GM21786 (cell line): ENCODE measurements around the gene NLRC3.

ENCODE experiments used
- ATAC-seq: cut with Tn5 transposase; IDR thresholded peaks from one replicate; pipeline ENCODE4 v1.9.1; 2021; ENCODE audit not compliant: unreplicated experiment

The NLRC3 gene

DNA sequence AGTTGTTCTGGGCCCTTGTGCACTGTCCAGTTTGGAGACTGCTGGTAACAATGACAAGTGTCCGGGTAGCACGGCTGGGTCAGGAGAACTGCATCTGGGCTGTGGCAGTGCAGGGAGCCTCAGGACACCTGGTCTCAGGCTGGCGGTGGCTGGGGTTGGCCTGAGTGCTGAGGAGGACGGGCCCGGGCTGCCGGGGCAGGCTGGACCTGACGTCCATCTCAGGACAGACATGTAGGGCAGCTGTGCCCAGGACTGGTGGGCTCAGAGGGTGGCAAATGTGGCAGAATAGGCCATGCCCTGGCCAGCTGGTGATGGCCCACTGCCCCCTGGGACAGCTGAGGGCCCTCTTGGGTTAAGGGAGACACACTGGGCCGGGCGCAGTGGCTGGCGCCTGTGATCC, 4.2 kb upstream of the NLRC3 start:
- no peak for ATAC-seq

DNA sequence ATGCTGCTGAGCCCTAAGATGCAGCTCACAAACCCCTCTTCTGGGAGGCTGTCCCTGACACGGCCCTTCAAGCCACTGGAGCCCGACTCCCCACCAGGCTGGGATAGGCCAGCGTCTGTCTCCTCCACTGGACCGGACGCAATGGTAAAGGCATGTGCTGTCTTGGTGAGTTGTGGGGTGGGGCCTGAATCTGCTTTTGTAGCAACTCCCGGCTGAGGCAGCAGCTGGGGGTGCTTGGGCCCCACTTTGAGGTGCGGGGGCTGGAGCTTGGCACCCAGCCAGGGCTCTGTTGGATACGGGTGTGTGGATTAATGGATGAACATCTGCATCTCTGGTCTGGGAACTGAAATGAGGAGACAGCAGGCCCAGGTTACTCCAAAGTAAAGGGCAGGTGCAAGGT, 3.5 kb upstream of the NLRC3 start:
- ATAC-seq: no peak

DNA sequence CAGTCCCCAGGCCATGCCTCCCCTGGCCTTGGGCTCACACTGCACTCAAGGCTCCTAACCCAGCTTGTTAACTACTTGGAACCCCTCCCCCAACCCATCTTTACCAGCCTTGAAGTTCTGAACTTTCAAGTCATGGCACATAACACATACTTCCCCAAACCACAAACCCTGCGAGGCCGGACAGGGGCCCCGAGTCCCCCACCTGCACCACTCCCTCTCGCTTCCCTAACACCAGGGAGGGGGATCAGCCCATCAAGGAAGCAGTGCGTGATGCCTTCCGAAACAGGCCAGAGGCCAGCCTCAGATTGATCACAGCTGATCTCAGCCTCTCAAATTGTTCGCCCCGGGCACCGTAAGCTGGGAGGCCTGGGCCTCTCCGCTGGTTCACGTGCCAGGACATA, 3.0 kb upstream of the NLRC3 start:
- ATAC-seq: no peak

DNA sequence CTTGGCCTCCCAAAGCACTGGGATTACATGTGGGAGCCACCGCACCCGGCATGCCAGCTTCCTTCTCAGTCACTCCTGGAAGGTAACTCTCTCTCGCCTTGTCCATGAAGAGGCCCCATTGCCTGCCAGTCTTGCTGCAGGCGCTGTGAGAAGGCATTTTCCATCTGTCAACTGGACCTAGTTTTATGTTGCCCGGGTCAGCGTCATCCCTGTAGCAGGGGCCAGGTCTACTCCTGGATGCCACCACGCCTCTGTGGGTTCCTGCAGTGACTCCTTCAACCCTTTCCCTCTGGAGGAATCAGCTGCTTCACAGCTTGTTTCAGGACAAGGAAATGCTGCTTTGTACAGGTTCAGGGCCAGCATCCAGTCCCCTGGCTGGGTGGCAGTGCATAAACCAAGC, 2.6 kb upstream of the NLRC3 start:
- no peak for ATAC-seq

DNA sequence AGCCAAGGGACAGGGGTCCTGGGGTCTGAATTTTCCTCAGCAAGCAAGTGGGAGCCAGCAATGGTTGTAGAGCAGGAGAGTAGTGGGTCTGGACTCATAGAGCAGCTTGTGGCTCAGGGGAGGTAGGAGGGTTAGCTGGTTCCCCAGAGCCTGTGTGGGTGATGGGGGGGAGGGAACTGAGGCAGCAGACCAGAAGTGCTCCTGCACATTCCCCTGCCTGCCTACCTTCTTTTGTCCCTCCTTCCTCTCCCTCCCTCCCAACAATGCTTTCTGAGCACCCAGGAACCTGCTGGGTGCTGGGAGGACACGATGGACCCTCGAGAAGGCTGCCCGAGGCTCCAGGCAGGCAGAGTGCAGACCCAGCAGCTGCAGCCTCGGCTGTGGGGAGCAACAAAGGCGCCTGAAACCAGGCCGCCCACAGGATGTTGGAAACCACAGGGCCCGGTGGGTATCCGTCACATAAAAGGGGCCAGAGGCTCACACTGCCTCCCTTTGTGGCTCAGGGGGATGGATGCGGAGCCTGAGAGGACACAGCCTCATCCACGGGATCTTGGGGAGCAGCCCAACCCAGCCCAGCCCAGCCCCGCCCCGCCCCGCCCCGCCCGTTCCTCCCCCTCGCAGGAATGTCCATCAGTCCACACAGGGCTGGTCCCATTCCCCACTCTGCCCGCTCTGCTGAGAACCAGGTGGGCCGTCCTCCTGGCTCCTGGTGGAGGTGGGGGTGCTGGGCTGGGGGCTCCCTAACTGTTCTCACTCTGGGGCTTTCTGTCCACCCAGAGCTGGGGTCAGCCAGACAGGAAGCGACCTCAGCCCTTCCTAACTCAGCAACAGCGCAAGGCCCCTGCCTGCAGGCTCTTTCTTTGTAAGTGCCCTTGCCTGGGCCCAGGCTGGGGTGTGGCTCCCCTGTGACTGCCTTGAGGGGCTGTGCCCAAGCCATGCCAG, 1.7 kb upstream of the NLRC3 start:
- ATAC-seq: peak; percentile 51

DNA sequence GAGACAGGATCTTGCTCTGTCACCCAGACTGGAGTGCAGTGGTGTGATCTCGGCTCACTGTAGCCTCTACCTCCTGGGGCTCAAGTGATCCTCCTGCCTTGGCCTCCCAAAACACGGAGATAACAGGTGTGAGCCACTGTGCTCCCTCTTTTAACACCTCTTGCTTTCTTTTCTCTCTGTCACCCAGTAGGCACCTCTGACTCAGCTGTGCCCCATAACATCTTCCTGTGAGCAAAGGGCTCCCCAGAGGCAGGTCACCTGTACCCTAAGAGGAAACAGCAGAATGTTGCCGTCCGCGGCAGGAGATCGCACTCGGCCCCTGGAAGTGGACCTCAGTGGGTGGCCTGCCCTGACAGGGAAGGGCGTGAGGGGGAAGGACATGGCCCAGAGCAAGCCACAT, 918 bp upstream of the NLRC3 start:
- no peak for ATAC-seq

DNA sequence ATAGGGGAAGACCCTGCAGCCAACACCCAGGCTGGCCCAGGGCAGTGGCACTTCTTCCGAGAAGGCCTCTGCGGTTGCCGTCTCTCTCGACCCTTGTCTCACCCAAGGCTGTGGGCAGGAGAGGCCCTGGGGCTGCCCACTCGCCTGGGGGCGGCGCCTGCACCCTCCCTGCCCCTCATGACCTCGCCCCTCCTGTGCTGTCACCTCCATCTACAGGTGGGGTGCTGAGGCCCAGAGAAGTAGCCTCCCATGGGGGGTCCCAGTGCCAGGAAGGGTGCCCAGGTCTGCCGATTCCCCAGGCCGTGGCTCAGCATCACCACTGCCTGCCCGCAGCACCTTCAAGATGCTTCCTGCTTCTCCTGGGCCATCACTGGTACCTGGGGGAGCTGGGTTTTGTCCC, 992 bp downstream of the NLRC3 start:
- no peak for ATAC-seq

DNA sequence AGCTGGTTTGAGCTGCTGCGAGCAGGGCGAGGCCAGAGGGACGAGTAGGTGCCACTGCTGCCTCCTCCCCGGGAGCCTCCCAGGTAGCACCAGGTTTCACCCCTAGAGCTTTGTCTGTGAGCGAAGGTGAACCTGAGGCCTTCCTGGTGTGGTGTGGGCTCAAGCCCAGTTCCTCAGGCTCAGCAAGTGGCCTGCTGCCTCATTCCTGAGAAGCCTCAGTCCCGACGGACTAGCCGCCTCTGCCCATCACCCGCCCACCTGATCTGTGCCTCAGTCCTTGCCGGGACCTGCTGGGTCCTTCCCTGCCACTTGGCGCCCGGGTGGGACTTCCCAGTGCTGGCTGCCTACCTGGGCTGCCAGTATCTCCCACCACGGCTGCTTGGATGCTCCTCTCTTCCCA, 1.7 kb downstream of the NLRC3 start:
- no peak for ATAC-seq

DNA sequence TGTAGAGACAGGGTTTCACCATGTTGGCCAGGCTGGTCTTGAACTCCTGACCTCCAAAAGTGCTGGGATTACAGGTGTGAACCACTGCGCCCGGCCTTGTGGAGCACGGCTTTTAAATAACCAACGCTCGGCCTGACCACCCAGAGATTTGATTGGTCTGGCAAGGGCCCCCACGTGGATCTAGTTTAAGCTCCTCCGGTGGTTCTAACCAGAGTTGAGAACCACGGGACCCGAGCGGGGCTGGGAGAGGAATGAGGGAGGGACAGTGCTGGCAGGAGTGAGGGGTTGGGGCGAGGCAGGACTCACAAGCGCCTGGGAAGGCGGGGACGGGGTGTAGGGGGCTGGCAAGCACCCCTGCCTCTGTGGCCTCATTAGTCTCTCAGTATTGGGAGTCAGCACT, 3.0 kb downstream of the NLRC3 start:
- ATAC-seq: no peak

DNA sequence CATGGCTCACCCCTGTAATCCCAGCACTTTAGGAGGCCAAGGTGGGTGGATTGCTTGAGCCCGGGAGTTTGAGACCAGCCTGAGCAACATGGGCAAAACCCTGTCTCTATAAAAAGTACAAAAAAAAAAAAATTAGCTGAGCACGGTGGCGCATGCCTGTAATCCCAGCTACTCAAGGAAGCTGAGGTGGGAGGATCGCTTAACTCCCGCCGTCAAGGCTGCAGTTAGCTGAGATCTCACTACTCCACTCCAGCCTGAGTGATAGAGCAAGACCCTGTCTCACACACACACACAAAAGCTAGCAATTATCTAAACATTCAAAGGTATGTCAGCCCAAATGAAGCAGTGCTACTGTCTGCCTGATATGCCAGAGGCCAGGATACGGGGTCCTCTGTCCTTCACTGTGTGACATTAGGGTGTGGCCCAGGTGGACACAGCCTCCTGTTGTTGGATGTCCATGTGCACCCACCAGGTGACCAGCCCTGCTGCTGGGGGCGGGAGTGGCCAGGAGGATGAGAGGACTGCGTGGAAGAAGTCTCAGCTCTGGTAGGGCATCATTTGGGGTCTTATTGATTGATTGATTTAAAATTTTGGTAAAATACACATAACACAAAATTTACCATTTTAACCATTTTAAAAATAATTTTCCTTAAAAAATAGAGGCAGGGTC, 3.9 kb downstream of the NLRC3 start:
- ATAC-seq: no peak

DNA sequence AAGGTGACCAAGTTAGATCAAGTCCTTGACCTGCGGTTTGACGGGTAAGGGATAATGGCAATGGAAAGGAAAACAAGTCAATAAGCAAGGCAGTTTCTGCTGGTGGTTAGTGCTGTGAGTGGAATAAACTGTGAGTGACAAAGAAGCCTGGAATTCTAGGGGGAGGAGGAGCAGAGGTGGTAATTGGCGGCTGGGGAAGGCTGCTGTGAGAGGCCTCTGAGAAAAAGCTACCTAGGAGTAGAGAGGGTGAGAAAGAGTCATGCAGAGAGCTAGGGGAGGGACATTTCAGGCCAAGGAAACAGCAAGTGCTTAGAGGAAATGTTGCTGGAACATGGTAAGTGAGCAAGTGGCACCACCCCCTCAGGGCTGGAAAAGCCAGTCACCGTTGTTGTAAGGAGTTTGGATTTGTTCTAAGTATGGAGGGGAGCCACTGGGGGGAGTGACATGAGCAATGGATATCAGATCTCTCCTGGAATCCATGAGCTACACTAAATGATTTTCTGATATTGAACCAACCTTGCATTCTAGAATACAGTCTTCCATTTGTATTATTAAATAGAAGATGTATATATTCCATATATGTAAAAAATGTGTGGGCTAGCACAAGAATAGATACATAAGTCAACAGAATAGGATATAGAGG, 6.7 kb downstream of the NLRC3 start:
- ATAC-seq: no peak

DNA sequence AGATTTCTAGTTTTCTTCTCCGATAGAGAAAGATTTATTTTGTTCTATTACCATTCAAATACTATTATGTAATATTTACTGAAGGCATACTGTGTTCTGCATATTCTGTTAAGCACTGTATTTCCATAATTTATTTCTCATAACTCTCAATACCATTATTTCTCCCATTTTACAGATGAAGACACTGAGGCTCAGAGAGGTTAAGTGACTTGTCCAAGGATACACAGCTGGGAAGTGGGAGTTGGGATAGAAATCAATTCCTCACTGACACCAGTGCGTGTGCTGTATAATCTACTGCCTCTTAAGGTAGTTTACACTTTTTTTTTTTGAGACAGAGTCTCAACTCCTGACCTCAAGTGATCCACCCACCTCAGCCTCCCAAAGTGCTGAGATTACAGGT, 7.4 kb downstream of the NLRC3 start:
- ATAC-seq: no peak

DNA sequence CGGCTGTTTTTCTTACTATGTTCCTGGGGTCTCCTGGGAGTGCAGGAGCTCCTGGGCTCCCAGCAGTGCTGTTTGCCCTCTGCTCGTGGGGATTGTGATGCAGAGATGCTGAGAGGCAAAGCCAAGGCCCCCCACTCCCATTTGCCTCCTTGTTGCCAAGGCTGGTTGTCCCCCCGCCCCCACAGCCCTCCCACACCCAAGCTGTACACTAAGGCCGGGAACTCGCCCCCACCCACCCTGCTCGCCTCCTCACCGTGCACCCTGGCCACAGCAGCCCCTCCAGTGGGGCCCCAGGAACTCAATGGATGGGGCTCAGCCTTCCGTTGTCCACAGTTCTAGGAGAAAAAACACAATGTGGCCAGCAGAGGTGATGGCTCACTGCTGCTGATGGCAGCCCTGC, 10.2 kb downstream of the NLRC3 start:
- ATAC-seq: no peak

DNA sequence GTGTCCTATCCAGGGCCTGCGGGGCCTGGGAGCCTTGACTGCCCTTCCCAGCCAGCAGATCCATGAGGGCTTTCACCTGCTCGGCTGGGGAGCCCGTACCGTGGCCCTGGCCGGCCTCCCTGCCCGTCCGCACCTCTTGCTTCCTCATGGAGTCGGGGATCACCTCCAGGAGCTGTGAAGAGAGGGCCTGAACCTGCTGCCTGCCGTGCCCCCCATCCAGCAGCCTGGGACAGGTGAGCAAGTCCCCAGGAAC, 12.4 kb downstream of the NLRC3 start:
- no peak for ATAC-seq

DNA sequence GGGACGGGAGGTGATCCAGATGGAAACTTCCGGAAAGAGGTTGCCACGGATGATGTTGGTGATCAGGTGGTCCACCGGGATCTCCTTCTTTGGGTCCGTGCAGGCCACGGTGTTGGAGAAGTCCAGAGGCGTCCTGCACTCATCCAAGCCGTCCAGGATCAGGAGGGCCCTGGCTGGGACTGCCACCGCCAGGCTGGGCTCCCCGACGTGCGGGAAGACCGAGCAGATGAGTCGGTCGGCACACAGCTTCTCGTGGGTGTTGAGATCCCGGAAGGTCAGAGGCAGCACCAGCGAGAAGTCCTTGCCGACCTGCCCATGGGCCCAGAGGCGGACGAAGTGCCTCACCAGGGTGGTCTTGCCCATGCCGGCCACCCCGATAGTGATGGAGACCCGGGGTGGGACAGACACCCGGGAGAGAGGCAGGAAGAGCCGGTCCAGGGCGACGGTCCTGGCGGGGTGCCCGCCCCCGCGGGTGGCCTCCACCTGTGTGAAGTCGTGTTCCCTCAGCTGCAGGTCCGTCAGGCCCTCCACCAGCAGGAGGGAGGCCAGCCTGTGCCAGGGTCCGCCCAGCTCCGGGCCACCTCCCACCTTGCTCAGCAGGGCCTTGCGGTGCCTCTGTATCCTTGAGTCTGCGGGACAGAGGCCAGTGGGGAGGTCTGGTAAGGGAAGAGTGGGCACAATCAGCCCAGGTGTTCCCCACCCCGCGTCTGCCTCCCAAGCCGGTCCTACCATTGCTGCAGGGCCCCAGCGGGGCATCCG, 12.9 kb downstream of the NLRC3 start:
- ATAC-seq: no peak

DNA sequence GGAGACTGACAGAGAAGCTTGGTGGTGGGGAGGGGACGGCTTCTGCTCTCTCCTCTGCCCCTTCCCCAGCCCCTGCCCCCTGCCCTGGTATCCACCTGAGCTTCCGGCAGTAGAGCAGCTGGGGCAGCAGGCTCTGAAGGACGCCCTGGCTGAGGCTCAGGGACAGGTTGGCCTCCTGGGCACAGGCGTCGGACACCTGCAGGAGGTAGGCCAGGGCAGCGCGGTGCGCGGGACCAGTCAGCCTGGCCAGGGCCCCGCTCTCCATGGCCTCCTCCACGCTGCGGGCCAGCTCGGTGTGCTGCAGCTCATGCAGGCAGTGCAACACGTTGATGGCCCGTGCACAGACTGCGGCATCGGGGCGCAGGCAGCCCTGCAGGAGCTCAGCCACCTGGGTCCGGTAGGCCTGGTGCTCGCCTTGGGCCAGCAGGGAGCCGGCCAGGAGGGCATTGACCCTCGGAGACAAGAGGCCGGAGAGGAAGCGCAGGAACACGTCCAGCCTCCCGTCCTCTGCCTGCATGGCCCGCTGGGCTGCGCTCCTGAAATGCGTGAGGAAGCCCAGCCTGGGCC, 14.2 kb downstream of the NLRC3 start:
- no peak for ATAC-seq

DNA sequence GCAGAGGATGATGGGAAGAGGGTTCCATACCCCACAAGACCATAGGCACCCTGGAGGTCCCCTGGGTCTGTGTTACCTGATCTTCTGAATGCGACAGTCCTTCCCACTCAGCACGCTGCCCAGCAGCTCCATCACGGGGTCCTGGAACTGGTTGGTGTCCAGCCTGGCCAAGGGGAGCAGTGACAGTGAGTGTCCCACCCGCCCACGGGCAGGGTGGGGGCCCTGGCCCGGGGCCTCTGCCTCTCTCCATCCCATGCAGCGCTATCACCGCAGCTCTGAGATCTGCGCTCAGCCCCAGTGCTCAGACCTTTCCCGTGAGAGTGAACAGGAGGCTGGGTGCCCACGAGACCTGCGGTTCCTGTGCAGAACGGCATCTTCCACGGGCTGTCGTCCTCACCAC, 15.6 kb downstream of the NLRC3 start:
- ATAC-seq: no peak

DNA sequence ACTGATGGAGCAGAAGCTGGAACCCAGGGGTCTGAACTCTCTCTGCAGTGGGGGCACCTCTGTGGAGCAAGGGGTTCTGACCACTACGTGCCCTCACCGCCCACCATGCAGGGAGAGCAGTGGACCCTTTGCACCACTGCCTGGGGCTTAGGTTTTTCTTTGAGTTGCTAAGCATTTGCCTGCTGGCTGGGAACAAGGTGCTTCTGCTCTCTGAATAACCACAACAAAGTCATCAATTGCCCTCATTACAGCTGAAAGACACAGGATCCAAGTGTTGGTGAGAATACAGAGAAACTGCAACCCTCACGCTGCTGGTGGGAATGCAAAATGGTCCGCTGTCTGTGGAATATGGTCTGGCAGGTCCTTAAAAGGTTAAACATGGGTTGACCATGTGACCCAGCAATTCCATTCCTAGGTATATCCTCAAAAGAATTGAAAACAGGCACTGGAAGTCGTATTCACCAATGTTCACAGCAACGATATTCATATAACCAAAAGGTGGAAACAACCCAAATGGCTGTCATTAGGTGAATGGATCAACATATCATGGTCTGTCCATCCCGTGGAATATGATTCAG, 22.8 kb downstream of the NLRC3 start:
- ATAC-seq: no peak

DNA sequence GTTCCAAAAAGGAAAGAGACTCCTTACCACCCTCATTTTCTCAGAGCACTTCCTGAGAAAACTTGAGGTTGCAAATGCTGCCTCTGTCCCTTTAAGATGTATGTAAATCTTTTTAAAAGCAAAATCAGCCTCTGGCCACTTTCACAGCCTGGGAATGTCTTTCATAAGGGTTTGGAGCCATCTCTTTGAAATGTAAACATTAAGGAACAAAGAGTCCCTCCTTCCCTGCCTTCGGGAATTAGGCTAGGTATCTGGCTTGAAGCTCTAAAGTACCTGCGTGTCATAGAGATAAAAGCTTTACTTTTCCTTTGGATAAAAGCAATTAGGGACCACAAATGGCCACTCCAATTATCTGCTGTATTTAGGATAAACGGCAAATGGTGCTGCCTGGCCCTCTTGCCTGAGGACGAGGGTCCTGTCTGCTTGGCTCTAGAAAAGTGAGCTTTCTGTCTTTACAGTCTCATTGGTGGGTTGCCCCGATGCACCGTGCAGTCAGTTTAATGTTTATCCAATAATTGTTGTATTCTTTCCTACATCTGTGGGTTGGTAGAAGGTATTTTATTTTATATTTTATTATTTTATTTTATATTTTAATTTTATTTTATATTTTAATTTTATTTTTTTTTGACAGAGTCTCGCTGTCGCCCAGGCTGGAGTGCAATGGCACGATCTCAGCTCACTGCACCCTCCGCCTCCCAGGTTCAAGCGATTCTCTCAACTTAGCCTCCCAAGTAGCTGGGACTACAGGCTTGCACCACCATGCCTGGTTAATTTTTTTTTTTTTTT, 23.9 kb downstream of the NLRC3 start:
- ATAC-seq: no peak
